KMS-11 (cell line): ENCODE results near the gene SPATA19.

Experiments
- H2AFZ ChIP-seq: fragments of 200-600 bp; sonication (generic); 2 replicates; pipeline ENCODE4 v1.6.1; 2016; ENCODE audit warnings: antibody characterized with exemption, mixed run types, low read depth
- H3K27ac ChIP-seq: fragments of 200-600 bp; sonication (generic); 2 replicates; pipeline ENCODE4 v1.6.1; 2016; ENCODE audit warnings: mild to moderate bottlenecking, mixed run types
- H3K27me3 ChIP-seq: fragments of 200-600 bp; sonication (generic); 2 replicates; pipeline ENCODE4 v1.6.1; 2017; ENCODE audit warnings: mild to moderate bottlenecking, low read depth, mixed run types, moderate library complexity; ENCODE audit not compliant: insufficient read depth
- H3K36me3 ChIP-seq: fragments of 200-600 bp; sonication (generic); 2 replicates; pipeline ENCODE4 v1.6.1; 2017; ENCODE audit warnings: mild to moderate bottlenecking, mixed run types; ENCODE audit not compliant: insufficient read depth
- H3K4me1 ChIP-seq: fragments of 200-600 bp; sonication (generic); 2 replicates; pipeline ENCODE4 v1.6.1; 2016; ENCODE audit warnings: mild to moderate bottlenecking, low read depth, mixed run types; ENCODE audit not compliant: poor library complexity, severe bottlenecking
- H3K4me2 ChIP-seq: fragments of 200-600 bp; sonication (generic); 2 replicates; pipeline ENCODE4 v1.7.0; 2016; ENCODE audit warnings: mild to moderate bottlenecking, mixed run types
- H3K4me3 ChIP-seq: fragments of 200-600 bp; sonication (generic); IDR thresholded peaks from 2 replicates; pipeline ENCODE4 v1.6.1; 2017; ENCODE audit warnings: low read depth, low read length, mixed read lengths; ENCODE audit not compliant: insufficient read depth
- H3K79me2 ChIP-seq: fragments of 200-600 bp; sonication (generic); 2 replicates; pipeline ENCODE4 v1.6.1; 2016; ENCODE audit warnings: low read depth, mixed run types; ENCODE audit not compliant: insufficient read depth
- H3K9ac ChIP-seq: fragments of 200-600 bp; sonication (generic); 2 replicates; pipeline ENCODE4 v1.6.1; 2016; ENCODE audit warnings: mild to moderate bottlenecking, mixed run types
- H4K20me1 ChIP-seq: fragments of 200-600 bp; sonication (generic); 2 replicates; pipeline ENCODE4 v1.6.1; 2016; ENCODE audit warnings: mild to moderate bottlenecking, mixed run types; ENCODE audit not compliant: insufficient read depth
- TF ChIP-seq, protein P1 (sequence below): fragments of 200-600 bp; sonication (generic); conservative IDR thresholded peaks from 2 replicates; pipeline ENCODE4 v1.6.1; 2017; ENCODE audit warnings: low read depth, mild to moderate bottlenecking, antibody characterized with exemption, low read length, moderate library complexity, mixed read lengths

The SPATA19 gene

DNA sequence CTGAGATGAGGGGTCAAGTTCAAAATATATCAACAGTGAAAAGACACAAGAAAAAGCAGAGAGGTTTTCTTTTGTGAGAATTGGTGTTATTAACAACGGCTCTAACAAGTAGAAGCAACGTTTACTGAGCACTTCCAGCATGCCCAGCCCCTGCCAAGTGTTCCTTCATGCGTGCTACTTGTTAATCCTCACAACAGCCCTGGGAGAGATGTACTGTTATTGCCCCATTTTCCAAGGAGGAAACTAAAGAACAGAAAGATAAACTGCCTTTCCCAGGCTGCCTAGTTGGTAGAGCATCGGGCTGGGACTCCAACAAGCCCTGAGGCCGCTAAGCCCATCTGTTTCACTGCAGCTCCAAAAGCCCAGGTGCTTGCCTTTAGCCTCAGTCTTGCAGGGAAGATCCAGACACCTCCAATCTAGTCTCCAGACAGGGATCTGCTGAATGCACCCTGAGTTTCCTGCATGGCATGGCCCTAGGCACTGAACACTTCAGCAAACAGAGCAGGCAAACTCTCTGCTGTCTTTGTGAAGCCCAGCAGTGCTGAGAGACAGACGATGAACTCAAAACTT, 25.5 kb downstream of the SPATA19 start:
- no peak overlapping the region for H3K4me3 ChIP-seq
- TF ChIP-seq, protein P1, sequence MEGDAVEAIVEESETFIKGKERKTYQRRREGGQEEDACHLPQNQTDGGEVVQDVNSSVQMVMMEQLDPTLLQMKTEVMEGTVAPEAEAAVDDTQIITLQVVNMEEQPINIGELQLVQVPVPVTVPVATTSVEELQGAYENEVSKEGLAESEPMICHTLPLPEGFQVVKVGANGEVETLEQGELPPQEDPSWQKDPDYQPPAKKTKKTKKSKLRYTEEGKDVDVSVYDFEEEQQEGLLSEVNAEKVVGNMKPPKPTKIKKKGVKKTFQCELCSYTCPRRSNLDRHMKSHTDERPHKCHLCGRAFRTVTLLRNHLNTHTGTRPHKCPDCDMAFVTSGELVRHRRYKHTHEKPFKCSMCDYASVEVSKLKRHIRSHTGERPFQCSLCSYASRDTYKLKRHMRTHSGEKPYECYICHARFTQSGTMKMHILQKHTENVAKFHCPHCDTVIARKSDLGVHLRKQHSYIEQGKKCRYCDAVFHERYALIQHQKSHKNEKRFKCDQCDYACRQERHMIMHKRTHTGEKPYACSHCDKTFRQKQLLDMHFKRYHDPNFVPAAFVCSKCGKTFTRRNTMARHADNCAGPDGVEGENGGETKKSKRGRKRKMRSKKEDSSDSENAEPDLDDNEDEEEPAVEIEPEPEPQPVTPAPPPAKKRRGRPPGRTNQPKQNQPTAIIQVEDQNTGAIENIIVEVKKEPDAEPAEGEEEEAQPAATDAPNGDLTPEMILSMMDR = no peak
- H3K79me2 ChIP-seq = no peaks in the 10 kb centered on the region
- H3K36me3 ChIP-seq = no peaks in the 10 kb centered on the region
- H3K4me1 ChIP-seq = no peaks in the 10 kb centered on the region
- H3K27me3 ChIP-seq = no peaks in the 10 kb centered on the region
- H2AFZ ChIP-seq = no peak overlapping the region
- H4K20me1 ChIP-seq = no peaks in the 10 kb centered on the region
- H3K27ac ChIP-seq = no peak overlapping the region
- no peak overlapping the region for H3K9ac ChIP-seq
- H3K4me2 ChIP-seq = no peak overlapping the region

DNA sequence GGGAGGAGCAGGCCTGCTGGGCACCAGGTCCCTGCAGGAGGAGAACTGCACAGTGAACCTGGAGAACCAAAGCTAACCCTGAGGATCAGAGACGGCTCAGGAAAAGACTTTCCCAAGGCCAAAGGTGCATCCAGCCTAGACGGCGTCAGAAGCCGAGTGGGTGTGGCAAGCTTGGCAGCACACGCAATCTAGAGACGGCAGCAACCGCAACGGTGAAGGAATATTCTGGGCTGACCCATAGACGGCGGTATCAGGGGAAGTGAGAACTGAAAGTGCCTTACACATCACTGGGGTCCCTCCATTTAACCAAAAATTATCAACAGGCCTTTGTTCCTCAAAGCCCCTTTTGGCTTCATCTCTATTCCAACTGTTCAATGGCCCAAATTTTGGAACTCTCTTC, 26.2 kb downstream of the SPATA19 start:
- no peaks in the 10 kb centered on the region for H3K4me1 ChIP-seq
- H4K20me1 ChIP-seq = no peaks in the 10 kb centered on the region
- no peak overlapping the region for H2AFZ ChIP-seq
- H3K79me2 ChIP-seq = no peaks in the 10 kb centered on the region
- H3K27me3 ChIP-seq = no peaks in the 10 kb centered on the region
- H3K36me3 ChIP-seq = no peaks in the 10 kb centered on the region
- H3K4me3 ChIP-seq = no peak overlapping the region
- H3K9ac ChIP-seq = no peak overlapping the region
- H3K27ac ChIP-seq = no peak overlapping the region
- no peak overlapping the region for H3K4me2 ChIP-seq
- TF ChIP-seq, protein P1 = no peak

GRCh38 chr11:133818302-133818701, 27.0 kb downstream of the SPATA19 start:
- TF ChIP-seq, protein P1 = no peak
- no peak overlapping the region for H3K27ac ChIP-seq
- no peaks in the 10 kb centered on the region for H3K27me3 ChIP-seq
- H2AFZ ChIP-seq = no peak overlapping the region
- H3K4me1 ChIP-seq = no peaks in the 10 kb centered on the region
- H3K79me2 ChIP-seq = no peaks in the 10 kb centered on the region
- no peak overlapping the region for H3K4me2 ChIP-seq
- H3K36me3 ChIP-seq = no peaks in the 10 kb centered on the region
- no peak overlapping the region for H3K9ac ChIP-seq
- H4K20me1 ChIP-seq = no peaks in the 10 kb centered on the region
- no peak overlapping the region for H3K4me3 ChIP-seq

DNA sequence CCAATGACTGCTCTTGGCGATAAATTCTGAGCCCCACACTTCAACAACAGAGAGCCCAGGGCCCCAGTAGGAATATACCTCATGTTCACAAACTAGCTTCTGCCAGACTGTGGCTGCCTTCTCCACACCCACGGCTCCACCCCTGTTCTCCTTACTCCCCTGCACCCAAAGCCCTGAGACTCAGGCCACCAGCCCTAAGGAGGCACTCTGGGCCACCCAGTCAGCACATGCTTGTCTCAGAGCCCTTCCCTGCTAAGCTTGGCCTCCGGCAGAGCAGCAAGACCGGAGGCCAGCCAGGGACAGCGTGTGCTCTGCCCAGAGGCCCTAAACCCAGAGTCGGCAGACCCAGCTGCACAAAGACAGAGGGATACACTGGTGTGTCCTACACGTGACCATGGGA, 27.9 kb downstream of the SPATA19 start:
- Histone ChIP-seq H3K27me3 (no peaks in the 10 kb centered on the region), H3K4me2 (no peak overlapping the region), H3K79me2 (no peaks in the 10 kb centered on the region), H4K20me1 (no peaks in the 10 kb centered on the region), H3K27ac (no peak overlapping the region), H3K4me1 (no peaks in the 10 kb centered on the region), H2AFZ (no peak overlapping the region), H3K36me3 (no peaks in the 10 kb centered on the region), H3K4me3 (no peak overlapping the region), H3K9ac (no peak overlapping the region)
- TF ChIP-seq, protein P1 = no peak
